Calu3 (cell line): ENCODE data around the gene PRPH. TPM values are rescaled to one million over a fixed set of nuclear protein-coding genes. Genes with fewer than 3 reads are reported as not detected.
A peak's percentile ranks its signal among the peaks of the same experiment; 100 is the strongest.

Experiments
- BruUV-seq: library from RNA; stranded (reverse); fragments of 400-500 nt; replicated peaks from 2 replicates; lab custom pipeline; 2021; lab: Mats Ljungman, UMichigan
- CTCF ChIA-PET: fragments of 300-600 bp; sonication (Branson Sonifier 250); formaldehyde crosslinking; loops from one replicate; lab custom pipeline; 2022; ENCODE audit warnings: antibody characterized with exemption; lab: Charles Lee
- DNase-seq: peaks from one replicate; pipeline ENCODE4 v3.0.0; 2022
- H3K27ac Mint-ChIP-seq: one replicate; pipeline ENCODE4 v1.8.0; 2022; ENCODE audit warnings: mixed read lengths; ENCODE audit not compliant: unreplicated experiment
- H3K27me3 Mint-ChIP-seq: one replicate; pipeline ENCODE4 v1.8.0; 2022; ENCODE audit warnings: mixed read lengths; ENCODE audit not compliant: unreplicated experiment
- H3K36me3 Mint-ChIP-seq: one replicate; pipeline ENCODE4 v1.8.0; 2022; ENCODE audit warnings: mild to moderate bottlenecking, moderate library complexity, mixed read lengths; ENCODE audit not compliant: insufficient read depth, unreplicated experiment
- H3K4me1 Mint-ChIP-seq: one replicate; pipeline ENCODE4 v1.8.0; 2022; ENCODE audit warnings: mild to moderate bottlenecking, low read depth, mixed read lengths; ENCODE audit not compliant: unreplicated experiment
- H3K4me3 Mint-ChIP-seq: one replicate; pipeline ENCODE4 v1.8.0; 2022; ENCODE audit warnings: mild to moderate bottlenecking, low read depth, moderate library complexity, mixed read lengths; ENCODE audit not compliant: unreplicated experiment
- H3K9me3 Mint-ChIP-seq: one replicate; pipeline ENCODE4 v1.8.0; 2022; ENCODE audit warnings: low read depth, mixed read lengths; ENCODE audit not compliant: unreplicated experiment
- intact Hi-C: fragments of 100-400 bp; cut with micrococcal nuclease; formaldehyde crosslinking; loops from one replicate; pipeline ENCODE4 v1.10.0; 2022; ENCODE audit not compliant: unreplicated experiment
- total RNA-seq: library from RNA; stranded (reverse); gene quantifications from 2 replicates; pipeline ENCODE4 v1.2.3, GENCODE V29; 2022
- TF ChIP-seq, protein P1 (sequence below): fragments of 200-600 bp; IDR thresholded peaks from one replicate; pipeline ENCODE4 v1.8.0; 2022; ENCODE audit warnings: antibody characterized with exemption; ENCODE audit not compliant: unreplicated experiment

Gene PRPH
- total RNA-seq, 1 experiment from 2014 or later = not detected

DNA sequence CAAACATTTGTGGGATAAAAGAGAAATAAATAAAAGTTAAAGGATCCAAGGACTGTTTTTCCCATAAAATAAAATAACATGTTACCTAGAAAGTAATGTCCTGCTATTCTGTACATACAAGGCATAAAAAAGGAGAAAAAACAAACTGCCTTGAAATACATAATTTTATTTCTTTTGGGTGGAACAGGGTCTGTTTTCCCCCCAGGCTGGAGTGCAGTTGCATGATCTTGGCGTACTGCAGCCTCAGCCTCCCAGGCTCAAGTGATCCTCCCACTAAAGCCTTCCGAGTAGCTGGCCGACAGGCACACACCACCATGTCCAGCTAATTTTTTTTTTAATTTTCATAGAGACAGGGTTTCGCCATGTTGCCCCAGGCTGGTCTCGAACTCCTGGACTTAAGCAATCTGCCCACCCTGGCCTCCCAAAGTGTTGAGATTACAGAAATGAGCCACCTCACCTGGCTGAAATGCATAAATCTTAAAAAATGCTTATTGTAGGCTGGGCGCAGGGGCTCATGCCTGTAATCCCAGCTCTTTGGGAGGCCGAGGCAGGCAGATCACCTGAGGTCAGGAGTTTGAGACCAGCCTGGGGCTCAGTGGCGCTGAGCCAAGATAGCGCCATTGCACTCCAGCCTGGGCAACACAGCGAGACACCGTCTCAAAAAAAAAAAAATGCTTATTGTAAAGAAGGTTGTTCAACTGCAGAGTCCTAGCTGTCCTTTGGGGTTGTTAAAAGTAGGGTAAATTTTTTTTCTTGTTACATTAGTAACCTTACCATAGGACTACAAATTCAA, 34.2 kb upstream of the PRPH start:
- TF ChIP-seq, protein P1, sequence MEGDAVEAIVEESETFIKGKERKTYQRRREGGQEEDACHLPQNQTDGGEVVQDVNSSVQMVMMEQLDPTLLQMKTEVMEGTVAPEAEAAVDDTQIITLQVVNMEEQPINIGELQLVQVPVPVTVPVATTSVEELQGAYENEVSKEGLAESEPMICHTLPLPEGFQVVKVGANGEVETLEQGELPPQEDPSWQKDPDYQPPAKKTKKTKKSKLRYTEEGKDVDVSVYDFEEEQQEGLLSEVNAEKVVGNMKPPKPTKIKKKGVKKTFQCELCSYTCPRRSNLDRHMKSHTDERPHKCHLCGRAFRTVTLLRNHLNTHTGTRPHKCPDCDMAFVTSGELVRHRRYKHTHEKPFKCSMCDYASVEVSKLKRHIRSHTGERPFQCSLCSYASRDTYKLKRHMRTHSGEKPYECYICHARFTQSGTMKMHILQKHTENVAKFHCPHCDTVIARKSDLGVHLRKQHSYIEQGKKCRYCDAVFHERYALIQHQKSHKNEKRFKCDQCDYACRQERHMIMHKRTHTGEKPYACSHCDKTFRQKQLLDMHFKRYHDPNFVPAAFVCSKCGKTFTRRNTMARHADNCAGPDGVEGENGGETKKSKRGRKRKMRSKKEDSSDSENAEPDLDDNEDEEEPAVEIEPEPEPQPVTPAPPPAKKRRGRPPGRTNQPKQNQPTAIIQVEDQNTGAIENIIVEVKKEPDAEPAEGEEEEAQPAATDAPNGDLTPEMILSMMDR = no peak
- no peak overlapping the region for H3K4me3 Mint-ChIP-seq
- BruUV-seq = no TSS peak
- intact Hi-C loops = no loop called here
- no peak overlapping the region for H3K27ac Mint-ChIP-seq
- H3K4me1 Mint-ChIP-seq = peaks cover 8% of the 10 kb centered on the region
- DNase-seq = no peak
- no peaks in the 10 kb centered on the region for H3K9me3 Mint-ChIP-seq
- CTCF ChIA-PET = no interaction called here
- no peaks in the 10 kb centered on the region for H3K27me3 Mint-ChIP-seq
- H3K36me3 Mint-ChIP-seq = peaks cover 22% of the 10 kb centered on the region

DNA sequence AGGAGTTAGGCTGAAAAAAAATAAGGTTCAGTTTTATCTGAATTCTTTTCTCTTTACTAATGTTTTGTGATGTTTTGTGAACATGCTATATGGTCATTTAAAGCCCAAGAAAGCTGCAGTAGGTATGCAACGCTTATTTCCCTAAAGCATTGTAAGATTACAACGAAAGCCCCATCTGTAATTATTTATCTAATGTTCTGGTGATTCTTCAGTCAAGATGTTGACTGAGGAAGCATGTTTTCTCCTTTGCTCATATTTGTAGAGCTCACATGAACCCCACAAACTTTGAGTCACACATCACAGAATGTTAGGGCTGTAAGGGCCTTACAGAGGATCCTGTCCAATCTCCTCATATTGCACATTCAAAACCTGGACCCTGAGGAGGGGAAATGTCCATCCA, 33.2 kb upstream of the PRPH start:
- H3K36me3 Mint-ChIP-seq = peaks cover 31% of the 10 kb centered on the region
- H3K4me3 Mint-ChIP-seq = no peak overlapping the region
- H3K4me1 Mint-ChIP-seq = peaks cover 8% of the 10 kb centered on the region
- intact Hi-C loops = no loop called here
- no peaks in the 10 kb centered on the region for H3K9me3 Mint-ChIP-seq
- no peak for DNase-seq
- no TSS peak for BruUV-seq
- no peak overlapping the region for H3K27ac Mint-ChIP-seq
- TF ChIP-seq, protein P1 = no peak
- no peaks in the 10 kb centered on the region for H3K27me3 Mint-ChIP-seq
- CTCF ChIA-PET = no interaction called here

DNA sequence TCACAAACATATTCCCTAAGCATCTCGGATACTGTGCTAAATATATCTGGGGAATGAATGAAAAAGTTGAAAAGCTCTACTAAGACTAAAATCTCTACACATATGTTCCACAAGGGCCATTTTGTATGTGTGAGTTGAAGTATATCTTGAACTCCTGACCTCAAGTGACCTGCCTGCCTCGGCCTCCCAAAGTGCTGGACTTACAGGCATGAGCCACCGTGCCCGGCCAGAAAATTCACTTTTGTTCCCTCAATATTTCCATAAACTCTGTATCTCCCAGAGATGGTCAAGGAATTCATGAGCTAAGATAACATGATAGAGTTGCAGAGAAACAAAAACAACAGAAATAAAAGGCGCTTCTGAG, 31.6 kb upstream of the PRPH start:
- TF ChIP-seq, protein P1 = no peak
- CTCF ChIA-PET = interaction anchor here (1.4 kb wide), 1 partner anchor 9 kb away, joined by 3 read pairs; no protein-coding TSS in a partner anchor
- H3K27ac Mint-ChIP-seq = no peak overlapping the region
- DNase-seq = no peak
- H3K4me1 Mint-ChIP-seq = peaks cover 8% of the 10 kb centered on the region
- BruUV-seq = no TSS peak
- H3K9me3 Mint-ChIP-seq = no peaks in the 10 kb centered on the region
- H3K36me3 Mint-ChIP-seq = peaks cover 46% of the 10 kb centered on the region
- no peaks in the 10 kb centered on the region for H3K27me3 Mint-ChIP-seq
- H3K4me3 Mint-ChIP-seq = peak overlapping the region; percentile 76
- intact Hi-C loops = no loop called here

DNA sequence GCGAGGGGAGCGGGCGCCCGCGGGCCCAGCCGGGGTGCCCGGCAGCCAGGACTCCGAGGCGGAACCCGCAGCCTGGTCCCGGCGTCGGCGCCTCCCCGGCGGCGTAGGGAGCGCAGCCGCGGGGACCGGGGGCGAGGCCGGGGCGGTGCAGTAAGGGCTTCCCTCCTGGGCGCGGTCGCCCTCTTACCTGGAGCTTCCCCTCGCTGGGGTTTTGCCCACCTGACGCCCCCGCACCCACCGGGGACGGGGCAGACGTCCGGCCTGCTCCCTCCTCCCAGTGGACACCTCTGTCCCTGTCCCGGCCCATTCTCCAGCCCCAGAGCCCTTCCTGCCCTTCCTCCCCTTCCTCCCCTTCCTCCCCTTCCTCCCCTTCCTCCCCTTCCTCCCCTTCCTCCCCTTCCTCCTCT, 30.5 kb upstream of the PRPH start:
- H3K36me3 Mint-ChIP-seq = peaks cover 57% of the 10 kb centered on the region

More for the DNA sequence above, 30.5 kb upstream of the PRPH start:
- H3K27ac Mint-ChIP-seq = peak overlapping the region; percentile 93
- intact Hi-C loops = no loop called here
- H3K27me3 Mint-ChIP-seq = no peaks in the 10 kb centered on the region
- BruUV-seq = no TSS peak
- peaks cover 8% of the 10 kb centered on the region for H3K4me1 Mint-ChIP-seq
- peak overlapping the region; percentile 76 for H3K4me3 Mint-ChIP-seq
- DNase-seq = no peak
- TF ChIP-seq, protein P1 = no peak
- H3K9me3 Mint-ChIP-seq = no peaks in the 10 kb centered on the region
- CTCF ChIA-PET = interaction anchor here (0.7 to 1.4 kb wide), 3 partner anchors 10 to 134 kb away, joined by 3 to 13 read pairs (median 3); partner anchors contain the start of genes TROAP and TUBA1B
